KOPT-K1 (cell line): ENCODE data around the gene USH2A.
"Not testable (repeated sequence)": the region's sequence is repeated elsewhere in the genome, so short reads cannot be mapped to it uniquely, and the experiment has no call there.

Source experiments
- H3K27ac ChIP-seq: fragments of 200-600 bp; sonication (generic); 2 replicates; pipeline ENCODE4 v1.5.1; 2016; ENCODE audit warnings: antibody characterized with exemption, mild to moderate bottlenecking, low read depth, low read length; ENCODE audit not compliant: poor library complexity, severe bottlenecking
- H3K36me3 ChIP-seq: fragments of 200-600 bp; sonication (generic); 2 replicates; pipeline ENCODE4 v1.5.1; 2017; ENCODE audit warnings: antibody characterized with exemption, mild to moderate bottlenecking, low read length, moderate library complexity; ENCODE audit not compliant: insufficient read depth
- H3K9me3 ChIP-seq: fragments of 200-600 bp; sonication (generic); 2 replicates; pipeline ENCODE4 v1.5.1; 2017; ENCODE audit warnings: antibody characterized with exemption, low read length, mild to moderate bottlenecking; ENCODE audit not compliant: insufficient read depth, poor library complexity, severe bottlenecking

The USH2A gene

DNA sequence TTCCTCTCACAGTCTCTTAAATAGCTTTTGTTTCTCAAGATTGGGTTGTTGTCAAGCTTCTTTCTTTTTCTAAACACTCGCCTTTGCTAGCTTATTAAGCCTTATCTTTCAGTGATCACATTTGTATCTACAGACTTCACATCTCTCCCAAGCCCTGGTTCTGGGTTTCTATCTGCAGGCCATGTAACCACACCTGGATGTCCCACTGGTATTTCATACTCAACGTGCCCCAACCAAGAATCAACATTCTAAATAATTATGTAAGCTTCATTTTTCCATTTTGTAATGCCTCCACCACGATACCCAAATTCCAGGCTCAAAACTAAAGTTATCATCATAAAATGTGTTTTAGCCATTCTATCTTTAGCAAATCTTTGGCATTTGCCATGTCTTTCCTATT lies 372.2 kb downstream of the USH2A start:
- Histone ChIP-seq H3K36me3 (no peaks in the 10 kb centered on the region), H3K9me3 (no peaks in the 10 kb centered on the region), H3K27ac (no peak overlapping the region)

DNA sequence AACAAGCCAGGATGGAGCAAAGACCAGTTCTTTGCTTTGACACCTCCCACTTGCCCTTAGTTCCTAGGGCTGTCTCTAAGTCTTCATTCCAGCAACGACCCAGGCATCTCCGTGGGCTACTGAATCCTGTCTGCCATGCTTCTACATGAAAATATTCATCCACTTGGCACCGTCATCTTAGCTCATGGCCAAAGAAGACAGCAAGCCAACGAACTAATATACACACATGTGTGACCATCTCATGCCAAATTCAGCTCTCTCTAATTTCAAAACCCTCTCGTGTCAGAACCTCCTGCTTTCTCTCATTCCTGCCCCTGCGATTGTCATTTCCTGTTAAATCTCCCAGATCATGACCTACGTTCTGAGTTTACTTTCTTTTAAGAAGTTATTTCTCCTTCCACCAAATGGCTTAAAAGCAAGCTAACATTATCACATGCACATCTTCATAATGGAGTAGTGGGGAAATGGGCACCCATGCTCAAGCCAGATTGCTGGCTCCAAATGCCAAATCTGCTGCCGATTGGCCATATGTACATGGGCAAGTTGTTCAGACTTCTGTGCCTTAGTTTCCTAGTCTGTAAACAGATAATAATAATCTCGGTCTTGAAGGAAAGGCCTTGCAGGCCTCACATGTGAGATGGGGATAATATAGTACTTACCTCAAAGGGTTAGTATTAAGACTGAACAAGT lies 373.4 kb downstream of the USH2A start:
- Histone ChIP-seq H3K9me3 (no peaks in the 10 kb centered on the region), H3K36me3 (no peaks in the 10 kb centered on the region)

DNA sequence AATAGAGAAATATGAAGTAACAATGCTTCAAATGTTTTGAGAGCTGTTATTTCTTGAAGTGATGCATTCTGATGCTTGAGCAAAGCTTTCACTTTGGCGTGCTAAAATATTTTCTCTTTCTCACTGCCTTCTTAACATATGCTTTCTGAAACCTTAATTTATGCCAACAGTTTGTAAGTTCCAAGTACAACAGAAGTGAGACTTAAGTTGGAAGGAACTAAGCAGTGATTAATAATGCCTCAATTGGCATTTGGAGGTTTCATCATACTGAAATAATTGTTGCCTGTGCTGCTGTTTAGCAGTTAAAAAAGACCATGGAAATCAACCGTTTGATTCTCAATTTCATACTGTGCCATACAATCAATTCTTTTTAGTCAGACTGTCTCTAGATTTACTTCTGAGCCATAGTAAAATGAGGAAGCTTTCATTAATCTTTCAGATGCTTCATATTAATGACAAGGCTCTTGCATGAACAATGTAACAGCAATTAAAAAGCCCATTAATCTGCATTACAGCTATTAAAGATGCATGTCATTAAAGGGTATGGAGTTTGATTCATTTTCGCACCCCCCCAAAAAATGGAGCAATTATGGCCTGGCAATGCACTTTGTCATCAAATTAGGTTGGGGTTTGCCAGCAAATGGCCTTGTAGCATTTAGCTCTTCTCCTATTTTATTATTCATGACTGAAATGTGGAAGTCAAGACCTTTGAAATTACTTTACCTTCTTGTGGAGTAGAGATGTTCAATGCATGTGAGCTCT lies 375.3 kb downstream of the USH2A start:
- Histone ChIP-seq H3K9me3 (no peaks in the 10 kb centered on the region), H3K27ac (no peak overlapping the region), H3K36me3 (no peaks in the 10 kb centered on the region)

More for the DNA sequence above, 373.4 kb downstream of the USH2A start:
- H3K27ac ChIP-seq = no peak overlapping the region

DNA sequence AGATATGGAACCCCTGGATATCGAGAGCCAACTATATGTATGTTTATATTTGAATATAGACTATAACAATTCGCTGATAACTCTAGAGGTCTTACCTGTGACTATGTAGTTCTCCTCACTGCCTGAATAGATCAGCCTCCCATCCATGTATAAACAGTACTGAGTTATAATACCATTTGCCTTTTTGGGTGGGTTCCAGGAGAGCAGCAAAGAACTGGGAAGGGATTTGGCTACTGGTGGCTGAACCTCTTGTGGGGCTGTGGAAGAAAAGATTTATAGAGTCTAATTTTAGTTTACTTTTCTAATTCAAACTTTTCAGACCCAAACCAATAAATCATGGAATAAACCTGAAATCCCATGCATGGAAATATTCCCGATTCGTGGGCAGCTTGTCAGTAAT lies 376.9 kb downstream of the USH2A start:
- no peaks in the 10 kb centered on the region for H3K36me3 ChIP-seq
- no peaks in the 10 kb centered on the region for H3K9me3 ChIP-seq
- no peak overlapping the region for H3K27ac ChIP-seq

DNA sequence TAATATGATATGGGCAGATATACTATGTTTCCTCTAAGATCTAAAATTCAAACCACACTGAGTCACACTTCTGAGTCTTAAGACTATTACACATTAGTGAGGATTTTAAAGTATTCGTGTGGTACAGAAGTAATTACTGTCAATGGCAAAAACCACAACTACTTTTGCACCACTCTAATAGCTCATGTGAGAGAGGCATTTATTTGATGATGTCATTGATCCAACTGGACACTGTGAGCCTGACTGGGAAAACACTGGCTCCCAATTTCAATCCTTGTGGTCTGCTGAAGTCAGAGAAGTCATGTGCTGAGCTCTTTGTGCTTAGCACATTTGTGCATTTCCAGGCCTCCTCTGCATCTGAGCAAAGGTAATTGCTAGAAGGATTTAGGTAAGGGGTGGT lies 377.8 kb downstream of the USH2A start:
- no peaks in the 10 kb centered on the region for H3K36me3 ChIP-seq
- H3K27ac ChIP-seq = no peak overlapping the region
- no peaks in the 10 kb centered on the region for H3K9me3 ChIP-seq

DNA sequence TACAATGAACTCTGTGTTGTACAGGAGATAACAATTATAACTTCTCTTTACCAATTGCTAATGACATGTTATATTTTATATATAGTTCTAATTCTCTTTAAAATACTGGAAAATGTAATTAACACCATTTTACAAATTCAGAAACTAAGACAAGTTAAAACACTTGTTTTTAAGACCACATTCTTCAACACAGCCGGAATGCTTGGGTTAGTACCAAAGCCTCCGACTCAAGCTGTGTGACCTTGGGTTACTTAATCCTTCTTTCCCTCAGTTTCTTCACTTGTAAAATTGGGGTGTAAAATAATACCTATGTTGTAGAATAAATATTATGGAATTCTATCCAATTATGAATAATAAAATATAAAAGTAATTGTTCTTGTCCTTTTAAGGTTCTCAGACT lies 378.7 kb downstream of the USH2A start:
- no peaks in the 10 kb centered on the region for H3K36me3 ChIP-seq
- no peak overlapping the region for H3K27ac ChIP-seq
- H3K9me3 ChIP-seq = no peaks in the 10 kb centered on the region

DNA sequence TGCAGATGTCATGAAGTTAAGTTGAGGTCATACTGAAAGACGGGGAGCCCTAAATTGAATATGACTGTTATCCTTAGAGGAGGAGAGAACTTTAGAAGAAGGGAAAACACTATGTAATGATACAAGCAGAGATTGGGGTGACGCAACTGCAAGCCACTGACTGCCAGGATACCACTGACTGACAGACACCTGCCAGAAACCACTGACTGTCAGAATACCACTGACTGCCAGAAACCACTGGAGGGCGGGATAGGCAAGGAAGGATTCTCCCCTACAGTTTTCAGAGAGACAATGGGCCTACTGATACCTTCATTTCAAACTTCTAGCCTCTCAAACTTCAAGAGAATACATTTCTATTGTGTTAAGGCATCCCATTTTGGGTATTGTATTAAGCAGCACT lies 388.7 kb downstream of the USH2A start:
- Histone ChIP-seq H3K9me3 (no peaks in the 10 kb centered on the region), H3K36me3 (no peaks in the 10 kb centered on the region), H3K27ac (no peak overlapping the region)

DNA sequence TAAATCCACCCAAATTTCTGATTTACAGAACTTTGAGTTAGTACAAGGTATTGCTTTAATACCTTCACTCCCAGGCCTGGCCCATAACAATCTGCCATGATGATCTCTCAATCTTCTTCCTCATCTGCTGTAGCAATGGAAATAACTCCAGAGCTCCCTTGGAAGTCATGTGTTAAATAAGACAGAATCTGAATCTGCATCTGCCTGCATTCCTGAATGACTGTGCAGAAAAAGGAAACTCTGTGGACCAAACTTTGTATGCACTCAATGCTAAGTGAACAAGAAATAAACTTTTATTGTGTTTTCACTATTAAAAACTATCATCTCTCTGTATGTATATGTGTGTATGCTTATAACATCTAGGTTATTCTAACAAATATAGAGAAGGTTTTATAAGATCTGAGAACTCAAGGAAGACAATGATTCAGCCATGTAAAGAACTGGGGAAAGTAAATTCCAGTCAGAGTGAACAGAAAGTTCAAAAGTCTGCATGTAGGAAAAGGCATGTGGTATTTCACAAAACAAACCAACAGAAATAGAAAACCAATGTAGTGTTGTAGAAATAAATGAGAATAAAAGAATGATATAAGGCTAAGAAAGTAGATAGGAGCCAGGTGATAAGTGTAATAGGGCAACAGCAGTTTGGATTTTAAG lies 390.2 kb downstream of the USH2A start:
- H3K27ac ChIP-seq = no peak overlapping the region
- no peaks in the 10 kb centered on the region for H3K9me3 ChIP-seq
- no peaks in the 10 kb centered on the region for H3K36me3 ChIP-seq

DNA sequence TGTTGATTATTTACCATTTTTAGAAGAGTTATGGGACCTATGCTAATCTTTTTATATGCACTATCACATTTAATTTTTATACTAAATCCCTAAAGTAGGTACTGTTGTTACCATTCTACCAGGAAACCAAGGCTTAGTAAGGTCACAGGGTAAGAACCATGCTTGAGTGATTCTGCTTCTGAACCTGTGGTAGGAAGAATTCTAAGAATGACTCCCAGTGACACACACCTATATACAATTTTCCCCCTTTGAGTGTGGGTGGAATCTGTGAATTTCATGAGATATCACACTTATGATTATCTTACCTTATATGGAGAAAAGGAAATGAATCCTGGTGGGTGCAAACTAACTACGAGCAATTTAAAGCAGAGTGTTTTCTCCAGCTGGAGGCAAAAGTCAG lies 391.0 kb downstream of the USH2A start:
- Histone ChIP-seq H3K27ac (no peak overlapping the region), H3K36me3 (no peaks in the 10 kb centered on the region), H3K9me3 (no peaks in the 10 kb centered on the region)

DNA sequence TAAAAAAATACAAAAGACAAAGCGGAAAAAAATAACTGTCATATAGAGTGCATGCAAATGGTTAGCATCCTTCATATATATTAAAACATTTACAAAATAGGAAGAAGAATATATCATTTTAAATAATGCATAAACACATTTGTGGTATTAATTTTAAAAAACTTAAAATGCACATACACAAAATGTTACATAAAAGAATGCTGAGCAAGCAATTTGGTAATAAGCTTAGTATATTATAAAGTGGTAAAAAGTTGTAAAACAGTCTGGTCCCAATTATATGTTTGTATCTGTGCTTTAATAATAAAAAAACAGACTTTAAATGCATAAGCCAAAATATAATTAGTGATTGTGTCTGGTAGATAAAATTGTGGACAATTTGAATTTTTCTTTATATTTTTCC lies 394.6 kb downstream of the USH2A start:
- Histone ChIP-seq H3K9me3 (no peaks in the 10 kb centered on the region), H3K27ac (no peak overlapping the region)

DNA sequence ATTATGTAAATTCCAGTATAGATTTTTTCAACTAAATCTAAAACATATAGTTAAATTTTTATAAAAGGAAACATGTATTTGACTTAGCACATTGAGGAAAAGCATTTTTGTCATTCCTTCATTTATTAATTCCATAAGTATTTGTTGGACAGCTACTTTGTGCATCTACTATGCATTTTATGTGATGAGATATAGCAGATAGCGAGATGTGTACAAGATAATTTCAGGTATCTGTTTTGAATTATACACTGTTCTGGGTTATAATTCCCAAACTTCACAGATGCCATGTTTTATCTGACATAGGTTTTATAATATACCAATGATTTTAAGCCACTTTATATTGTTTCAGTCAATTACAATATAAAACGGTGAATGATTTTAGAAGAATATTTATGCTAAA lies 398.7 kb downstream of the USH2A start:
- Histone ChIP-seq H3K27ac (no peak overlapping the region), H3K9me3 (no peaks in the 10 kb centered on the region), H3K36me3 (no peaks in the 10 kb centered on the region)

More for the DNA sequence above, 394.6 kb downstream of the USH2A start:
- H3K36me3 ChIP-seq = no peaks in the 10 kb centered on the region

DNA sequence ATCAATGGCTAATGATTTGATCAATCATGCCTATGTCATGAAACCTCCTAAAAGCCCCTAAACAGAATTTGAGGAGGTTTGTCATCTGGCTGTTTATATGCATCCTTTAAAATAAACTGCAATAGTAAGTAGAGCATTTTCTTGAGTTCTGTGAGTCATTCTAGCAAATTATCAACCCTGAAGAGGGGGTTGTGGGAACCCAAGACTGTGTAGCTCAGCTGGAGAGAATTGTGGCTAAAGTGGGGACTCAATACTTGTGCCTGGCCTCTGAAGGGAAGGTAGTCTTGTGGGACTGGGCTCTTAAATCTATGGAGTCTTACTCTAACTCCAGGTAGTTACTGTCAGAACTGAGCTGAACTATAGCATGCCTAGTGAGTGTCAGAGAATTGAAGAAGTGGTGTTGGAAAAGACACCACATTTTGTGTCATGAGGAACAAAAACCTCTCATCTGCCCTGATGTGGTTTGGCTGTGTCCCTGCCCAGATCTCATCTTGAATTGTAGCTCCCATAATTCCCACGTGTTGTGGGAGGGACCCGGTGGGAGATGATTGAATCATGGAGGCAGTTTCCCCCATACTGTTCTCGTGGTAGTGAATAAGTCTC lies 402.4 kb downstream of the USH2A start:
- Histone ChIP-seq H3K27ac (no peak overlapping the region), H3K36me3 (no peaks in the 10 kb centered on the region), H3K9me3 (no peaks in the 10 kb centered on the region)

DNA sequence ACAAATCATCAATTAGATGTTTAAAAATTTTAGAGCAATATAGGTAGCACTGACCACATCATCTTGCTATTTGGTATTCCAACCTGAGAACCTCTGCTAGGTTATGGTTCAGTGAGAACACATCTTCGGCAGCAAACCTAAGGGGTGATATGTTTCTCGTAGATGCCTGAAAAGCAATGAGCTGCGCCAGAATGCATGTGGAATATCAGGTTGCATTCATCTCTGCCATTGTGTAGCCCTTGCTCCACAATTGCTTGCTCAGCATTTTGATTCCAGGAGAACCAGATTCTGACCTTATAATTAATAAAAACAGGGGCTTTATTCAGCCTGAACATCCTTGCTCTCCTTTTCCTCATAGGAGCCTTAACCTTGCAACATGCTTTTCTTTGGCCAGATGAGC lies 408.1 kb downstream of the USH2A start:
- Histone ChIP-seq H3K9me3 (no peaks in the 10 kb centered on the region), H3K36me3 (no peaks in the 10 kb centered on the region), H3K27ac (no peak overlapping the region)

DNA sequence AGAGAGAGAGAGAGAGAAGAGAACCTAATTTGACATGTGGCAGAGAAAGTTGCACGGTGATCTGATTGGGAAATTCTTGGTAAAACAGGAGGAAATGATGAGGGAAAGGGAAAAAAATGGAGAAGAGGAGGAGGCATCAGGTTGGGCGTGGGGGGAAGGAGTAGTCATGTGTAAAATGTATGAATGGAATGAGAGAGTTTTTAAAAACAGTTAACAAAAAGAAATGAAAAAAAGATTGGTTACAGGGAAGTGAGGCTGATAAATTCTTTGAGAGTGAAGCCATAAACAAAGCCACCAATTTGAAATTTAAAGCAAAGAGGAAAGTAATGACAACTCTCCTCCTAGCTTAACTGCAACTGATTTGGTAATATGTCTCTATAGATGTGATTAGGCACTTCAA lies 409.2 kb downstream of the USH2A start:
- Histone ChIP-seq H3K27ac (no peak overlapping the region), H3K9me3 (no peaks in the 10 kb centered on the region), H3K36me3 (no peaks in the 10 kb centered on the region)

DNA sequence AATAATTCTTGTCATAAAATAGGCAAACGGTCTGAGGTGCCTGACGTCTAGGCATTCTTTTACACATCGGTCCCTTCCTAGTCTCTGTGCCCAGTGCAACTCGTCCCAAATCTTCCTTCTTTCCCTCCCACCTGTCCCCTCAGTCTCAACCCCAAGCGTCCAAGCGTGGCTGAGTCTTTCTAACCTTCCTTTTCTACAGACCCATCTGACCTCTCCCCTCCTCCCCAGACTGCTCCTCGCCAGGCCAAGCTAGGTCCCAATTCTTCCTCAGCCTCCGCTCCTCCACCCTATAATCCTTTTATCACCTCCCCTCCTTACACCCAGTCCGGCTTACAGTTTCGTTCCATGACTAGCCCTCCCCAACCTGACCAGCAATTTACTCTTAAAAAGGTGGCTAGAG lies 413.8 kb downstream of the USH2A start:
- H3K9me3 ChIP-seq, H3K36me3 ChIP-seq, H3K27ac ChIP-seq: not testable (repeated sequence)
